ENCODE results near the gene OR2L2.

- TF ChIP-seq CTCF (IDR thresholded peaks at IDR 0.05) (no peak), ZFX (IDR thresholded peaks at IDR 0.05; ENCODE audit: borderline replicate concordance) (no peak)
These were observed 20.2 kb upstream of the OR2L2 start for GRCh38 chr1:248009681-248010080.
